ENCODE measurements around the gene PPP1R9A.

PPP1R9A gene

GRCh38 chr7:95110707-95111106 lies 203.3 kb downstream of the PPP1R9A start:
- H3K4me3 ChIP-seq (ENCODE audit: low read depth, low read length): no peak overlapping the region
- DNase-seq (ENCODE audit: low read depth, low spot score): no peak
- CTCF ChIA-PET: no interaction called here
- POLR2A ChIA-PET: no interaction called here
- TF ChIP-seq, protein P1, sequence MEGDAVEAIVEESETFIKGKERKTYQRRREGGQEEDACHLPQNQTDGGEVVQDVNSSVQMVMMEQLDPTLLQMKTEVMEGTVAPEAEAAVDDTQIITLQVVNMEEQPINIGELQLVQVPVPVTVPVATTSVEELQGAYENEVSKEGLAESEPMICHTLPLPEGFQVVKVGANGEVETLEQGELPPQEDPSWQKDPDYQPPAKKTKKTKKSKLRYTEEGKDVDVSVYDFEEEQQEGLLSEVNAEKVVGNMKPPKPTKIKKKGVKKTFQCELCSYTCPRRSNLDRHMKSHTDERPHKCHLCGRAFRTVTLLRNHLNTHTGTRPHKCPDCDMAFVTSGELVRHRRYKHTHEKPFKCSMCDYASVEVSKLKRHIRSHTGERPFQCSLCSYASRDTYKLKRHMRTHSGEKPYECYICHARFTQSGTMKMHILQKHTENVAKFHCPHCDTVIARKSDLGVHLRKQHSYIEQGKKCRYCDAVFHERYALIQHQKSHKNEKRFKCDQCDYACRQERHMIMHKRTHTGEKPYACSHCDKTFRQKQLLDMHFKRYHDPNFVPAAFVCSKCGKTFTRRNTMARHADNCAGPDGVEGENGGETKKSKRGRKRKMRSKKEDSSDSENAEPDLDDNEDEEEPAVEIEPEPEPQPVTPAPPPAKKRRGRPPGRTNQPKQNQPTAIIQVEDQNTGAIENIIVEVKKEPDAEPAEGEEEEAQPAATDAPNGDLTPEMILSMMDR (IDR thresholded peaks at IDR 0.05; ENCODE audit: insufficient read depth, low read length, missing control alignments): no peak

GRCh38 chr7:95113590-95113989 lies 206.2 kb downstream of the PPP1R9A start:
- POLR2A ChIA-PET: no interaction called here
- no peak for DNase-seq (ENCODE audit: low read depth, low spot score)
- CTCF ChIA-PET: no interaction called here
- no peak overlapping the region for H3K4me3 ChIP-seq (ENCODE audit: low read depth, low read length)
- TF ChIP-seq, protein P1 (IDR thresholded peaks at IDR 0.05; ENCODE audit: insufficient read depth, low read length, missing control alignments): no peak

DNA sequence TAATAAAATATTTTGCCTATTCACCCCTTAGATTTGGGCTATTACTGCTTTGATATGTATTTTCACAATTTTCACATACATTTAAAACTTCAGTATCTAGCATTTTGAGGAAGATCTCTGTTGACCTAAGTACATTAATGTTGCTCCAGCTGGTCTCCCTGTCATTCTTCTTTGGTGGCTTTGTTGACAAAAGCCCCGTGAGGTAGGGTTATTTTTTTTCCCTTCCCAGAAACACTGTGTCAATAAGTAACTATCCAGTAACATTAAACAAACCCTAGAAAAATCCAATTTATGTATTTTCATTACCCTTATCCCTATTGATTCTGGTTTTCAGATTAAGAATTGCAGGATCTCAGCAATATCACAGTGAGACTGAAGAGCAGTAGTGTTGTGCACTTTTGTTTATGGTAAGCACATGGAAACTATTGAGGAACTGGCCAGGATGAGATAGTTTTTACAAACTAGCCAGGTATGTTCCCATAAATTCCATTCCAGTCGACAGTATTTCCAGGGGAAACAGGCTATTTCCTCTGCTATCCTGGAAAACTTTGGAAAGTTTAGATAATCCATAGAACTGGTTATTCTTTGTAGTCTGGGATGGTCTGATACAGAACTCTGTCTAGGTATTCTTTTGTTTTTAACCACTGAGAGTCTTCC lies 218.8 kb downstream of the PPP1R9A start:
- CTCF ChIA-PET: no interaction called here
- POLR2A ChIA-PET: no interaction called here
- no peak overlapping the region for H3K4me3 ChIP-seq (ENCODE audit: low read depth, low read length)
- TF ChIP-seq, protein P1 (IDR thresholded peaks at IDR 0.05; ENCODE audit: insufficient read depth, low read length, missing control alignments): no peak
- no peak for DNase-seq (ENCODE audit: low read depth, low spot score)

- H3K4me3 ChIP-seq (ENCODE audit: low read depth, low read length): no peak overlapping the region
- CTCF ChIA-PET: no interaction called here
- POLR2A ChIA-PET: no interaction called here
- DNase-seq (ENCODE audit: low read depth, low spot score): no peak
- TF ChIP-seq, protein P1 (IDR thresholded peaks at IDR 0.05; ENCODE audit: insufficient read depth, low read length, missing control alignments): no peak
Observed at GRCh38 chr7:95132500-95132899, 225.1 kb downstream of the PPP1R9A start.

DNA sequence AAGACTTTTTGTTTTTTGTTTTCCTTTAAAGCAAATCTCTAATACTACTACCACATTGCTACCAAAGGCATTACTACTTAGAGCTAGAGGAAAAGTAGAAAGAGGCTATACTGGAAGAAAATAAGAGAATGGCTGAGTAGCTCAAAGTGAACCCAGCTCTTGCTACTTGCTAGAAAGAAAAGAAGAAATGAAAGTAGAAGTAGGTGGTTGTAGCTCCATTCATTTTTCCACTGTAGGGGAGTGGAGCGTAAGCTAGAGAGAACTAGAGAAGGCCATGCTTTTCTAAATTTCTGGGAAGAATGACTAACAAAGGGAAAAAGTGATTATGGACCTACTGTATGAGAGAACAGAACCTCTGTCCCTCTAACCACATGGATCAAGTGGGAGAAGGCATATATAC lies 232.5 kb downstream of the PPP1R9A start:
- no peak overlapping the region for H3K4me3 ChIP-seq (ENCODE audit: low read depth, low read length)
- TF ChIP-seq, protein P1 (IDR thresholded peaks at IDR 0.05; ENCODE audit: insufficient read depth, low read length, missing control alignments): no peak
- ChIA-PET CTCF (no interaction called here), POLR2A (no interaction called here)
- DNase-seq (ENCODE audit: low read depth, low spot score): no peak

- no peak for DNase-seq (ENCODE audit: low read depth, low spot score)
- no peak overlapping the region for H3K4me3 ChIP-seq (ENCODE audit: low read depth, low read length)
- ChIA-PET POLR2A (no interaction called here), CTCF (no interaction called here)
- TF ChIP-seq, protein P1 (IDR thresholded peaks at IDR 0.05; ENCODE audit: insufficient read depth, low read length, missing control alignments): no peak
Observed at GRCh38 chr7:95141755-95142154, 234.4 kb downstream of the PPP1R9A start.
